Activated T-cell treated with anti-CD3 and anti-CD28 coated beads for 24 hours (primary cell): ENCODE results near the gene C3orf38.
A peak's percentile ranks its signal among the peaks of the same experiment; 100 is the strongest.
"Not testable (repeated sequence)": the region's sequence is repeated elsewhere in the genome, so short reads cannot be mapped to it uniquely, and the experiment has no call there.

ENCODE experiments used
- DNase-seq: peaks from one replicate; pipeline ENCODE4 v3.0.0-alpha.2; 2020; ENCODE audit warnings: low read depth

Gene C3orf38

GRCh38 chr3:88166419-88166971 is 16.7 kb downstream of the C3orf38 start:
- no peak for DNase-seq

DNA sequence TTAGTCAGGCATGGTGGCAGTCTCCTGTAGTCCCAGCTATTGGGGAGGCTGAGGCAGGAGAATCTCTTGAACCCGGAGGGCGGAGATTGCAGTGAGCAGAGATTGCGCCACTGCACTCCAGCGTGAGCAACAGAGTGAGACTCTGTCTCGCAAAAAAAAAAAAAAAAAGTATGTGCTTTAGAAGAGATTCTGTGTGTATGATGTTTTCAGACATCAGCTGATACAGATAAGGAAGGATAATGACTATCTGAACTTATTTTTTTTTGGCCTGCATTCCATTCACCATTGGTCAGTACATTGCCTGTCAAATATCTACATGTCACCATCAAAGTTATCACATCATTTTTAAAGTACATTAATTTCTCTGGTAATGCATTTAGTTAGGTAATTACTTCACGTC is 17.4 kb downstream of the C3orf38 start:
- DNase-seq: no peak

DNA sequence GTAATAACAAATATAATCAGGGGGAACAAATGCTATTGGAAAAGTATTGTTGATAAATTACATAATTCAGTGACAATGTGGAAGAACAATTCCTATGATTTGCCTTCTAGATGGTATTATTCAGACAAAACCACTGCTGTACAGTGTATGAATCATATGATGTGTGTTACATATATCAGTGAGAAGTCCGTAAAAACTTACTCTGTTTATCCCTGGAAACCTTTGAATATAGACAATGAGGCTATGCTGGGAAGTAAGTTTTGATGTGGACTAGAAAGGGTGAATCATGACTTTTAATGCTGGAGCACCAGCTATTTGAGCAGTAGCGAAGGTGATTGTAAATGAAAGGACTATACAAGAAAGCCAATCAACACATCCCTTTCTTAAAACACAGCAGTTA is 17.9 kb downstream of the C3orf38 start:
- no peak for DNase-seq

DNA sequence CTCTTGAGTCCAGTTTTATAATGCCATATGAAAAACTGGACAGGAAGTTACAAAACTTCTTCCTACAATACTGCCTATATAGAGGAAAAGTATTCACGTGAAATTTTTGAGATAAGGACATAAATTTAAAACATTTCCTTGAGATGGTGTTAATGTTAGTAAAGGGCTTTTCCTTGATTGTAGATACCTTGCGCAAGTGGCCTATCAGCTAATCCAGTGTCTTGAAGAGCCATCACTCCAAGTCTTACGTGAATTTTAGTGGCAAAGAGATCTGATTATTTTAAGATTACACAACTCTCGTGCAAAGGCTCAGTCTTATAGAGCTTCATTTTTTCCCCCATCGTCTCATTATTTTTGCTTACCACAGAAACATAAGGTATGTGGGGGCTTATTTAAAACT is 18.4 kb downstream of the C3orf38 start:
- DNase-seq: no peak

- DNase-seq: no peak
Observed at GRCh38 chr3:88180398-88180999, 30.7 kb downstream of the C3orf38 start.

GRCh38 chr3:88182165-88182918 is 32.6 kb downstream of the C3orf38 start:
- not testable (repeated sequence) for DNase-seq

DNA sequence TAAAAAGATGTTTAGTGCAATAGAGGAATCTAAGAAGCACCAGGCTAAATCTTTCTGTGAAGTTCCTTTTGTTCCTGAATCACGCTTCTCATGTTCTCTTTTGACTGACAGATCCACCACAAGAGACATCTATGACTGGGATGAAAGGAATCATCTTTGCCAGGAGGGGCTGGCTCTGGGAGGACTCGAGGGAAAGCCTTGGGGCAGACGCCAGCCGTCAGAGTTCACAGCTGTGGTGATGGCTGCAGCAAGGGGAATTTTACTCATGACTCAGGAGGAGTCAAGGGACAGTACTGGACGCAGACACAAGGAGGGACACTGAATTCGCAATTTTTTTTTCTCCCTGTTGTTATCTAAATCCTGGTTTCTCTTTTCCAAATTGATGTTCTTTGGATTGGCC is 38.7 kb downstream of the C3orf38 start:
- DNase-seq: no peak

DNA sequence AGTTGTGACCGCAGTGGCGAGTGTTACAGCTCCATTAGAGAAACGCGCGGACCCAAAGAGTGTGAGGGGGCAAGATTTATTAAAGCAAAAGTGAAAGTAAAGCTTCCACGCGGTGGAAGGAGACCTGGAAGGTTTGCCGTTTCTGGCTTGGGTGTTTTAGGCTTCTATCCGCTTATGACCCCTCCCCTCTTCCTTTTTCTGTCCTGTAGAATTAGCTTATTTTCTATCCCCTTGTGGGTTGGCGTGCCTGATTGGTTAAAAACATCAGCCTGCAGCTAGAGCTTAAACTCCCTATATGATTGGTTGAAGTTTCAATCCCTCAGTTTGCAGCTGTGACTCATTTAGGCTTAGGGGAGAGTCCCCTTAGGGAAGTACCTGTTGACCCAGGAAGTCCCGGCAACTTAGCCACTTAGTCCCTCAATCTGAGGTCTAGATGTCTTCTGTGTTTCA is 39.6 kb downstream of the C3orf38 start:
- no peak for DNase-seq

DNA sequence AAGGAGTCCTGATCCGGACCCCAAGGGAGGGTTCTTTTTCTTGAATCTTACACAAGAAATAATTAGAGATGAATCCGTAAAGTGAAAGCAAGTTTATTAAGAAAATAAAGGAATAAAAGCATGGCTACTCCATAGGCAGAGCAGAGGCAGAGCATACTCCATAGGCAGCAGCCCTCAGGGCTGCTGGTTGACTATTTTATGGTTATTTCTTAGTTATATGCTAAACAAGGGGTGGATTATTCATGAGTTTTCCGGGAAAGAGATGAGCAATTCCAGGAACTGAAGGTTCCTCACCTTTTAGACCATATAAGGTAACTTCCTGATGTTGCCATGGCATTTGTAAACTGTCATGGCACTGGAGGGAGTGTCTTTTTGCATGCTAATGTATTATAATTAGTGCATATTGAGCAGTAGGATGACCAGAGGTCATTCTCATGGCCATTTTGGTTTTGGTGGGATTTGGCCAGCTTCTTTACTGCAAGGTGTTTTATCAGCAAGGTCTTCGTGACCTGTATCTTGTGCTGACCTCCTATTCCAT is 42.2 kb downstream of the C3orf38 start:
- DNase-seq: no peak

DNA sequence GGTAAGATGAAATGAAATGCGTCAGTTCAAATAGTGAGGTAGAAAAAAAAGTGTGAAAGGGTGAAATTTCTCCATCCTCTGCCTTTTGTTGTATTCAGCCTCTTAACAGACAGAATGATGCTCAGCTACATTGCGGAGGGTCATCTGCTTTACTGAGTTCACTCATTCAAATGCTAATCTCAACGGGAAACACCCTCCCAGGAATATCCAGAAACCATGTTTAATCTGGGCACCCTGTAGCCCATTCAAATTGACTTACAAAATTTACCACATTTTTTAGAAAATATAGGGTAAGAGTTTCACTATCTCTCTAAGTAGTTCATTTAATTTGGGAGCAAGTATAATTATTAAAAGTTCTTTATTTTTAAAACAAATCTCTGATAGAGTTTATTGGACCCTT is 42.9 kb downstream of the C3orf38 start:
- no peak for DNase-seq

- DNase-seq: no peak
Observed at GRCh38 chr3:88195951-88196434, 46.2 kb downstream of the C3orf38 start.

GRCh38 chr3:88198121-88198520 is 48.4 kb downstream of the C3orf38 start:
- no peak for DNase-seq

GRCh38 chr3:88203642-88204055 is 53.9 kb downstream of the C3orf38 start:
- peak; percentile 16 for DNase-seq
